ENCODE measurements around the gene PTPRR. TPM values are rescaled to one million over a fixed set of nuclear protein-coding genes. Genes with fewer than 3 reads are reported as not detected.

The PTPRR gene, protein sequence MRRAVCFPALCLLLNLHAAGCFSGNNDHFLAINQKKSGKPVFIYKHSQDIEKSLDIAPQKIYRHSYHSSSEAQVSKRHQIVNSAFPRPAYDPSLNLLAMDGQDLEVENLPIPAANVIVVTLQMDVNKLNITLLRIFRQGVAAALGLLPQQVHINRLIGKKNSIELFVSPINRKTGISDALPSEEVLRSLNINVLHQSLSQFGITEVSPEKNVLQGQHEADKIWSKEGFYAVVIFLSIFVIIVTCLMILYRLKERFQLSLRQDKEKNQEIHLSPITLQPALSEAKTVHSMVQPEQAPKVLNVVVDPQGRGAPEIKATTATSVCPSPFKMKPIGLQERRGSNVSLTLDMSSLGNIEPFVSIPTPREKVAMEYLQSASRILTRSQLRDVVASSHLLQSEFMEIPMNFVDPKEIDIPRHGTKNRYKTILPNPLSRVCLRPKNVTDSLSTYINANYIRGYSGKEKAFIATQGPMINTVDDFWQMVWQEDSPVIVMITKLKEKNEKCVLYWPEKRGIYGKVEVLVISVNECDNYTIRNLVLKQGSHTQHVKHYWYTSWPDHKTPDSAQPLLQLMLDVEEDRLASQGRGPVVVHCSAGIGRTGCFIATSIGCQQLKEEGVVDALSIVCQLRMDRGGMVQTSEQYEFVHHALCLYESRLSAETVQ
- 0.99 and 3.2 TPM in 2 replicates for total RNA-seq

DNA sequence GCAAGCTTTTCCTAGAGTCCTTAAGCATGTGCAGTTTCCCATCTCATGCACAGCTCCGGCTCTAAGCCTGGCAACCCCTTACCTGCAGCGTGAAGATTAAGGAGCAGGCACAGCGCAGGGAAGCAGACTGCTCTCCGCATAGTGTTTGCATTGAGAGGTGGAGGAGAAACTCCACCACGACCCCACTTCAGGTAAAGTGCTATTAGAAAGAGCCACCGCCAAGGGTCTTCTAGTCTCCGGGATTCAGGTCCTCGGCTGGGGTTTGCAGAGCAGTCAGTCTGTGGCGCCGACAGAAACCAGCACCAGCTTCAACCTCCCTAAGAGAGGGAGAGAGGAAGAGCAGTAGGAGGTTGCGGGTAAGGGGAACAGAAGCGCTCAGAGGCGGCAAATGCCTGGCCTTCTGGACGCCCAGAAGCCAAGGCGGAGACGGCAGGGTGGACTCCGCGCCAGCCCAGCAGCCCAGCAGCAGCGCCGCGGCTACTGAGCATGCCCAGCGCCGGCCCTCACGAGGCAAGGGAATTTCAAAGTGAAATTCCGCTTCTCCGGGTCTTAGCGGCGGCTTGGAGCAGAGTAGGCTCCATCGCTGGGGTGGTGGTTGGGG, at the start of gene PTPRR:
Gene PTPRR (minus strand): TSS at position 488 of the 601 bp plus-strand sequence. CDS start 348 bp downstream, at position 140.

DNA sequence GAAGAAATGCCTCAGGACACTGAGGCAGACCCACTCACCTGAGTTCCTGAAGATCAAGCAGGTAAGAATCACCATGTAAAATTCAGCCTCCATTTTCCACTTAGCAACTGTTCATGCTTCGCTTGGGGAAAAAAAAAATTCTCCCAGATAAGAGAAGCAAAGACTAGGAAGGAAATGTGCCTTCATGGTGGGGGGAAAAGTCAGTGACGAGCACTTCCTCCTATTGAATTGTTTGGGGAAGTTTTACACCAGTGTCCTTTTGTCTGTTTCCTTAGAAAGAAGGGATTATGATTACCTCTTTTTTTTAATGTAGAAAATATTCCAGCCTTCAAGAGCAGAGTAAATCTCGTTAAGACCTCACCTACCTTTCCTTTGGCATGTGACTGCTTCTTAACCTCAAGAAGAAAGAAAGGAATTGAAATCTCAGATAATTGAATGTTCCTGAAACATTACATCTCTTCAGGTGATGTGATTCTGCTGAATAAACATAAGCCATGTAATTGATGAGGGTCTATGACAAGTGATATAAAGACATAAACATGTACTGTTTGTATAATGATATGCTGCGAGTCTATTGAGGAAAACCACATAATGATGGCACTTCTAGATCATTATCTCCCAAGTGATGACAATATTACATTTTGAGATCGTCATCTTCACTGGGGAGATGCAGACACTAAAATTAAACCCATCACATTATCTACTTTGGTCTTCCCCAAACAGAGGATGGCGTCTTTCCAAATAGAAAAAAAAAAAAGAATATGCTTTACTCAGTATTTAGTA, 283.0 kb downstream of the PTPRR start, which contains the start of gene PTPRB:
Gene PTPRB (minus strand): TSS at position 127 of the 783 bp plus-strand sequence. CDS start 34 bp downstream, at position 93.

Other genes starting within 250 kb of the PTPRR start
- gene TSPAN8, start 237.3 kb upstream of the PTPRR start, total RNA-seq: 0.94 and 0.99 TPM in 2 replicates